HUDEP-2 (cell line): ENCODE data around the gene SMKR1.

Source experiments
- DNase-seq, 76 experiments: peaks; one replicate each; lab custom pipeline; 2025; ENCODE audit not compliant: unreplicated experiment in 76 of 76; lab: John Stamatoyannopoulos, UW

The SMKR1 gene

DNA sequence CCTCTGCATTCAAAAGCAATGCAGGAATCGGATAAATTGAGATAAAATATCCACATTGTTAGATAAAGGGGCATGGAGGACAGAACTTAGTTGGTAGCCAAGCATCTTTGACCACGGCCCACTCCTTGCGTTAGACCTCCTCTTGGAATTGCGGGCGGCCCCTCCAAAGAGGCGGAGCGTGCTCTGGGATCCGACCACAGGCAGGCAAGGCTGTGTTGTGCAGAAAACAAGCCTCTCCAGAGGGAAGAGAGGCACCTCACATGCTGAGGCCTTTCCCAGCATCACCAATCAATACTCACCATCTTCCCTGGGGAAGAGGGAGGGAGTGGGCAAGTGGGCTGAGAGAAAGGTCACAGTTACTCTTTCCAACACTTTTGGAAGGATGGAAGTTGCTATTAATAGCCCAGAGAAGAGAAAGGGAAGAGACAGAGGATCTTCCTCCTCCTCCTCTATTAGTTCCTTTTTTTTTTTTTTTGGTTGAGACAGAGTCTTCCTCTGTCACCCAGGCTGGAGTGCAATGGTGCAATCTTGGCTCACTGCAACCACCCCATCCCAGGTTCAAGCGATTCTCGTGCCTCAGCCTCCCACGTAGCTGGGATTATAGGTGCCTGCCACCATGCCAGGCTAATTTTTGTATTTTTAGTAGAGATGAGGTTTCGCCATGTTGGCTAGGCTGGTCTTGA is 59.5 kb downstream of the SMKR1 start:
- DNase-seq = no peak
